HG02588 (cell line): ENCODE data around the gene DNA2.

Experiments
- ATAC-seq: cut with Tn5 transposase; IDR thresholded peaks from one replicate; pipeline ENCODE4 v1.9.1; 2021; ENCODE audit warnings: mild to moderate bottlenecking, moderate library complexity; ENCODE audit not compliant: unreplicated experiment

Gene DNA2

DNA sequence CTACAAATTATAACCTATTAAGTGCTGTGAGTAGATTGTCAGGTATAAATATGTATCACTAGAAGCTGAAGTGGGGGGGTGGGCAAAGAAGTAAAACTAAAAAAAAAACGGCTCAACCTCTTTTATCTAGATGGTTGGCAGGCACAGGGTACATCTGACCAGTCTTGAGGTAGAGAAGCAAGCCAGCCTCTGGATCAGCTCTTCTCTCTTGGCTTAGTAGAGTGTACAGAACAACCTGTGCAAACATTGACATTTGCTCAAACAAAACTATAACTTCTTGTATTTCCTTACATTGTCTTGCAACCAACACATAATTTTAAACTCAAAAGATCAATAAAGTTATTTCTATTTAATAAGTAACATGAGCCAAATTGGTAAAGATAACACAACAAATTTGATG lies 25.6 kb downstream of the DNA2 start:
- no peak for ATAC-seq

DNA sequence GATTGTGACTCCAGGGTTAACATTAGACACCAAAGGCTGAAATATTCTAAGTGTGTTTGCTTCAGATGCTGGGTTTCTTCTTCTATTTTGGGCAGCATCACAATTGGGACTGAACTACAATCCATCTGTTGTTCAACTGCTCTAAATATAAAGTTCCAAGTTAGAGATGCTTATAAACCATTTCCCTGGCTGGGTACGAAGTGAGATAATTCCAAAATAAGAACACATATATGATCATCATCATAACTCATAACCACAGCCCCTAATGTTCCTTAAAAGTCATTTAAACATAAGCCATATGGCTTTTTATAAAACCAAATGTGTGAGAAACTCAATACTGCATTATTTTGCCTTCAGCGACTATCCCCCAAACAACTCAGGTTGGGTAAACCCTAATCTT lies 28.8 kb downstream of the DNA2 start:
- no peak for ATAC-seq

DNA sequence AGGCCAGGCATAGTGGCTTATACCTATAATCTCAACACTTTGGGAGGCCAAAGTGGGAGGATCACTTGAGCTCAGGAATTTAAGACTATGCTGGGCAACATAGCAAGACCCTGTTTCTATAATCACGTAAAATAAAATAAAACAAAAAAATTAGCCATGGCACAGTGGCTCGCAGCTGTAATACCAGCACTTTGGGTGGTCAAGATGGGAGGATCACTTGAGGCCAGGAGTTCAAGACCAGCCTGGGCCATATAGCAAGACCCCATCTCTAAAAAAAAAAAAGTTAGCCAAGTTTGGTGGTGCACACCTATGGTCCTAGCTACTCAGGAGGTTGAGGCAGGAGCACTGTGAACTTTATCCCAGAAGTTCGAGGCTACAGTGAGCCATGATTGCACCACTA lies 30.9 kb downstream of the DNA2 start:
- no peak for ATAC-seq

DNA sequence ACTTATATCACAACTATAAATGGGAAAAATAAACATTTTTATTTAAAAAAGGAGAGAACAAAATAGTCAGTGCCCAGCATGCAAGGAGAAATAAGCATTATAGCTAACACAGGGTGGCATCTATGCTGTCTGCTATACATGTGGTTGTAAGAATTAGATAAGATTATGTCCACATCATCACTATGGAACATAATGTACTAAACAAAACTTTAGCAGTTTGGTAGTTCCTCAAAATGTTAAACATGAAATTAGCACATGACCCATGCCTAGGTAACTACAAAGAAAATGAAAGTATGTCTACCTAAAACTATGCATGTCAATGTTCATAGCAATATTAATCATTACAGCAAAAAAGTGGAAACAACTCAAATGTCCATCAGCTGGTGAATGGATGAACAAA lies 36.0 kb downstream of the DNA2 start:
- ATAC-seq, result no peak

DNA sequence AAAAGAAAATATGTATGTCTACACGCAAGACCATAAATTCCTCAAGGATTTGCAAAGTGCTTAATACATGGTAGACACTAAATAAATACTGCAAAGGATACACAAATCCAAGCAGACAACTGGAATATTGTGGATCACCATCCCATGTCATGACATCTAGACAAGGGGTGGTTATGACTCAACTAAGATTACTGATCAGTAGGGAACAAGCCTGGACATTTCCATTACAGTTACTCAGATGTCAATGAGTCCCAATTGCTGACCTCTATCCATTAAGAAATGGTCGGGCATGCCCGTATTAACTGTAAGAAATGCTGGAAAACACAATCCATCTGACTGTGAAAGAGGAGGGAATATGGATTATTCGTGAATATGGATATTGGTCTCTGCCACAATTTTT lies 37.1 kb downstream of the DNA2 start:
- ATAC-seq, result no peak

- ATAC-seq, result no peak
Observed at GRCh38 chr10:68428396-68429104, 43.2 kb downstream of the DNA2 start.

DNA sequence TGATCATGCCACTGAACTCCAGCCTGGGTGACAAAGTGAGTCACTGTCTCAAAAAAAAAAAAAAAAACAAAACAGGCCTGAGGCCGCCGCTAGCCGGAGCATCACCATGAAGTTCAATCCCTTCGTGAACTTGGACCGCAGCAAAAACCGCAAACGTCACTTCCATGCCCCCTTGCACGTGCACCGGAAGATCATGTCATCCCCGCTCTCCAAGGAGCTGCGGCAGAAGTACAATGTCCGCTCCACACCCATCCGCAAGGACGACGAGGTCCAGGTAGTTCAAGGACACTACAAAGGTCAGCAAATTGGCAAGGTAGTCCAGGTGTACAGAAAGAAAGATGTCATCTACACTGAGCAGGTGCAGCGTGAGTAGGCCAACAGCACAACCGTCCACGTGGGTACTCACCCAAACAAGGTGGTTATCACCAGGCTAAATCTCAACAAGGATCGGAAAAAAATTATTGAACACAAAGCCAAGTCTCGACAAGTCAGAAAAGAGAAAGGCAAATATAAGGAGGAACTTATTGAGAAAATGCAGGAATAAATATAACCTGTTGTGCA lies 47.2 kb downstream of the DNA2 start:
- ATAC-seq, result no peak

GRCh38 chr10:68423522-68423921 lies 48.3 kb downstream of the DNA2 start:
- no peak for ATAC-seq

DNA sequence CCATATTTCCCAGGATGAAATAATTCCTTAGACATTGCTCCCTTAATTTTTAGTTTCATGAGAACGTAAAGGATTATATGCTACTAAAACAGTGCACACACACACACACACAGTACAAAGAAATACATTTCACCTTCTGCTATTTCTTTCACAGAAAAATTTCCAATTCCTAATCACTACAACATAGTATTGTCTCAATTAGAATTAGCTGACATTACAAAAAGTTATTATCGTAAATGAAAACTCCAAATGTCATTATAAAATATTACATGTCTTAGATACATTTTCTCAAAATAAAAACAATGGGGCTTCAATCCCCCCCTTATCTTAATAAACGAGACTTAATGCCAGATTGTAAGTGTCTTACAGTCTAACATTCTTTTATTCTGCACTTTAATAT lies 52.4 kb downstream of the DNA2 start:
- no peak for ATAC-seq

DNA sequence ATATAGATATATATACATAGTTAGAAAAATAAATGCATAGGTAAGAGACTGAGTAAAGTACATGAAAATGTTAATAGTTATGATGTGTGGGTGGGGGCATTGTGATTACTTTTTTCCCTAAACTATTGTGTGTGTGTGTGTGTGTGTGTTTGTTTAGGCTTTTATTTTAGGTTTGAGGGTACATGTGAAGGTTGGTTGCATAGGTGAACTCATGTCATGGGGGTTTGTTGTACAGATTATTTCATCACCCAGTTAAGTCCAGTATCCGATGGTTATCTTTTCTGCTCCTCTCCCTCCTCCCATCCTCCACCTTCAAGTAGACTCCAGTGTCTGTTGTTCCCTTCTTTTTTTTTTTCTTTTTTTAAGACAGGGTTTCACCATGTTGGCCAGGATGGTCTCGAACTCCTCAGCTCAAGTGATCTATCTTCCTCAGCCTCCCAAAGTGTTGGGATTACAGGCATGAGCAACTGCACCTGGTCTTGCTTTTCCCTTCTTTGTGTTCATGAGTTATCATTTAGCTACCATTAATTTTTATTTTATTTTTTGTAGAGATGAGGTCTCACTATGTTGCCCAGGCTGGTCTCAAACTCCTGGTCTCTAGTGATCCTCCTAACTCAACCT lies 62.8 kb downstream of the DNA2 start:
- ATAC-seq, result no peak

DNA sequence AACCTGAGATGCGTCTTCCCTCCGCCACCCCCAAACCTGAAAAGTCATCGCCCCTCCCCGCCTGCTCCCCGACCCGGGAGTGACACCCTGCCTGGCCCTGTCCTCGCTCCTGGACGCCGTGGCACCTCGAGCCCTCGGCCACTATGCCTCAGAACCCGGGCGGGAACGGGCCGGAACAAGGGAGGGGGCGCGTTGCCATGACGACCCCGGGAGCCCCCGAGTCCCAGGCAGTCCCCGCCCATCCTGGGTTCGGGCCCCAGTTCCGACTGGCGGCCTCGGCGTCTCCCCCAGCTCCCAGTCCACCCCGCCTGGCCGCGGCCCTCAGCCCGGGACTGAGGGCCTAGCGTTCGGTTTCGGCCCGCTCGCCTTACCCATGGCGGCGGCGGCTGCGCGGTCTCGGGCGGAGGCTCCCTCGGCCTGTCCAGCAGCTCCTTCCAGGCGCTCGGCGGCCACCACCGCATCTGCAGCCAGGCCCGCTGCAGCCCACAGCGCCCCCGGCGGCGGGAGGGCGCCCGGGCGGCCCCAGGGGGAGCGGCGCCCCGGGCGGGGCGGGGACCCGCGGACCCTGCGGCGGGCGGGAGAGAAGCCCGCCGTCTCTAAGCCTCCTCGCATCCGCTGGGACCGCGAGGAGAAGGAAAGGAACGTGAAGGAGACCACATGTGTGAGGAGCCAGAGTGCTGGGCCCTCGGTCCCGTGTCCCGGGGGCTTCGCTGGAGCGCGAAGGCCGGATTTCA lies 64.8 kb downstream of the DNA2 start, which contains the start of gene RUFY2:
RUFY2 (minus strand) TSS at position 463 of the 734 bp plus-strand sequence; CDS start at position 375, 88 bp downstream.
- peak; percentile 93 for ATAC-seq

- peak; percentile 34 for ATAC-seq
Observed at GRCh38 chr10:68406111-68406814, 65.5 kb downstream of the DNA2 start.

DNA sequence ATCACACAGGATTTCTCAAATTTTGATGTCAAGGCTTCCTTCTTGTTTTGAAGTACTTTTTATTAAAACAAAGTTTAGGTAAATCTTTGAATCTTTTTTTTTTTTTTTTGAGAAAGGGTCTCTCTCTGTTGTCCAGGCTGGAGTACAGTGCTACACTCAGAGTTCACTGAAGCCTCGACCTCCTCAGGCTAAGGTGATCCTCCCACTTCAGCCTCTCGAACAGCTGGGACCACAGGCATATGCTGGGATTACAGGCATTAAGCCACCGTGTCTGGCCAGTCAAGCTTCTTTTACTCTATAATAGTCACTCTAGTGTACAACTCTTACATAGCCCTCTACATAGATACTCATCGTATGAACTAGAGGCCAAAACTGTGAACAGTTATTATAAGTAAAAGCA lies 68.1 kb downstream of the DNA2 start:
- ATAC-seq, result no peak

DNA sequence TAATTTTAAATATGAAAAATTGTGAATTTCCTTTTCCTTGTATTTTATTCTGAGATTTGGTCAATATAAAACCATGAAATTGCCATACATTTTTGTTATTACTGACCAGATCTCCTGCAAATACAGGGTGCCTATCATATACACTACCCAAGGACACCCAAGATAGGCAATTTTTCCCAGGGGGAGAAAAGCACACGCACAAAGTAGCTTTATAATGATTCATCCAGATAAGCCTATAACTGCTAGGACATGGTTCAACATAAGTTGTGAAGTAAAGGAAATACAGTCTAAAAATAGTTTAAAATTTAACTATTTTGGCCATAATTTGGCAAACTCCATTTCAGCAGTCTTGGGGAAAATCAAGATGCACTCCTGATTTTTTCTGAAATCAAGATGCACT lies 69.5 kb downstream of the DNA2 start:
- ATAC-seq, result no peak

DNA sequence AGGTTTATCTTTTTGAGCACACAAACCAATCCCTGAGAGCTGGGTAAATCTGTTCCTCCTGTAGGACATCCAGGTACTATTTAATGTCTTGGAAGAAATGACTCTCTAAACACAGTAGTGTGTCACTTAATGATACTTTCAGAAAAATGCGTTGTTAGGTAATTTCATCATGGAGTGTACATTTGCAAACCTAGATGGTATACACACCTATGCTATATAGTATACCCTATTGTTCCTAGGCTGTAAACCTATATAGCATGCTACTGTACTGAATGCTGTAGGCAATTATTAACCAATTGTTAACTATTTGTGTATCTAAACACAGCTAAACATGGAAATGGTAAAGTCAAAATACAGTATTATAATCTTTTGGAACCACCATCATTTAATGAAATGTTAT lies 74.8 kb downstream of the DNA2 start:
- no peak for ATAC-seq

GRCh38 chr10:68385740-68386139 lies 86.0 kb downstream of the DNA2 start:
- no peak for ATAC-seq

DNA sequence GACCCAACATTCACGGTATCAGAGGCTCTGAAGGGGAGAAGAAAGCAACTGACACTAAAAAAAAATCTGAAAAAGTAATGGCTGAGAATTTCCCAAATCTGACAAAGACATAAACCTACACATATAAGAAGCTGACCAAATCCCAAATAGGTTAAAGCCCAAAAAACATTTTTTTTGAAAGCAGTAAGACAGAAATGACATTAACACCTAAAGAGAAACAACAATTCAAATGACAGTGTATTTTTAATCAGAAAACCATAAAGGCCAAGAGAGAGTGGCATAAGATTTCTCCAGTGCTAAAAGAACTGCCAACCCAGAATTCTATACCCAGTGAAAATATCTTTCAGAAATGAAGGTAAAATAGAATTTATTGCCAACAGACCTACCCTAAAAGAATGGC lies 100.2 kb downstream of the DNA2 start:
- ATAC-seq, result no peak

DNA sequence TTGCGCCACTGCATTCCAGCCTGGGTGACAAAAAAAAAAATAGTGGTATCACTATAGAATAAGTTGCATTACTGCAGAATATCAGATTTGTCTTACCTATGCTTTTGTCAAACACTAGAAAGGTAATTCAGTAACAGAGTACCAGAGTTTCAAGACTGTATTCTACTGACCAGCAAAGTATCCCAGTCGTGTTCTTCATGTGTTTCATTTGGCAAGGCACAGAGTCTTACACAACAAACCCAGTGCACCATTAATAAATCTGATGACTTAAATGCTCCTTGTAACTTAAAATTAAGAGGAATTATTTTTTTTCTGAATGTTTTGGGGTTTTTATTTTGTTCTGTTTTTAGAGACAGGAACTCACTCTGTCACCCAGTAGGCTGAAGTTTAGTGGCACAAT lies 104.7 kb downstream of the DNA2 start:
- no peak for ATAC-seq

GRCh38 chr10:68366600-68366999 lies 105.2 kb downstream of the DNA2 start:
- ATAC-seq, result no peak

DNA sequence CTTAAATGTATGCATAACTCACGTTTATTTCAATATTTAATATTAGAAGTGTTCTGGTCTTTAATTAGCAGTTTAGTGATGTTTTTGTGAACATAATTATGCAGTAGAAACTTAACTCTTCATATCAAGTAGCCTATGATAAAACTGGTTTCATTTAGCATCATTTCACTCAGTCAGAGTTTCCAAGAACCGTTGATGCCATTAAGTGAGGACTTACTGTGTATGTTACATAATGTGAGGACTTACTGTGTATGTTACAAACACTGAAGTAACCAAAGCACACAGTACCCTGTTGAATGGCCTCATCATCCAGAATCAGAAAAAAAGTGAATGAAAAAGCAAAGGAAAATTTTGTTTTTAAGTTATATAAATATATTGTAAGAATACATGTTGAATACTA lies 106.2 kb downstream of the DNA2 start:
- no peak for ATAC-seq
